Anterior cingulate cortex (tissue), 58 donors: ENCODE data around the gene MAML1.

ENCODE experiments used
- DNase-seq, 58 donors: peaks; one replicate each; lab custom pipeline; 2025; lab: John Stamatoyannopoulos, UW

MAML1 gene

GRCh38 chr5:179791881-179792611, 59.4 kb downstream of the MAML1 start:
- DNase-seq: peak in 6 of 58 donors; percentile 12 to 35 (median 28)

GRCh38 chr5:179792612-179793467, 60.2 kb downstream of the MAML1 start:
- peak in 2 of 58 donors; percentile 14 to 36 for DNase-seq

- peak in 38 of 58 donors; percentile 25 to 68 (median 50) for DNase-seq
Measured at GRCh38 chr5:179793468-179794139, 61.0 kb downstream of the MAML1 start, which contains the start of gene LTC4S. Gene LTC4S (plus strand): TSS chr5:179793986. CDS start chr5:179794081, 95 bp downstream.

- DNase-seq: no peak
Measured at GRCh38 chr5:179794171-179794570, 61.5 kb downstream of the MAML1 start.

GRCh38 chr5:179794575-179794974, 62.0 kb downstream of the MAML1 start:
- DNase-seq: no peak

- DNase-seq: peak in 1 of 58 donors; percentile 43
Measured at GRCh38 chr5:179795049-179795862, 62.6 kb downstream of the MAML1 start.

GRCh38 chr5:179795863-179796833, 63.5 kb downstream of the MAML1 start:
- peak in 50 of 58 donors; percentile 10 to 84 (median 60) for DNase-seq

- DNase-seq: no peak
Measured at GRCh38 chr5:179796877-179797608, 64.4 kb downstream of the MAML1 start.

- DNase-seq: no peak
Measured at GRCh38 chr5:179797741-179798140, 65.1 kb downstream of the MAML1 start.

GRCh38 chr5:179798144-179798770, 65.6 kb downstream of the MAML1 start:
- DNase-seq: no peak

GRCh38 chr5:179798771-179799643, 66.4 kb downstream of the MAML1 start:
- DNase-seq: no peak

GRCh38 chr5:179799644-179799973, 67.0 kb downstream of the MAML1 start:
- no peak for DNase-seq

GRCh38 chr5:179800071-179800695, 67.6 kb downstream of the MAML1 start:
- DNase-seq: no peak

GRCh38 chr5:179800696-179801201, 68.1 kb downstream of the MAML1 start:
- DNase-seq: no peak

GRCh38 chr5:179801304-179802206, 68.9 kb downstream of the MAML1 start:
- peak in 17 of 58 donors; percentile 21 to 58 (median 32) for DNase-seq
